NCI-H510A treated with DMSO at 0.1 percent for 48 hours (cell line): Measurements from ENCODE around the gene CTDSPL.
"Not testable (repeated sequence)": the region's sequence is repeated elsewhere in the genome, so short reads cannot be mapped to it uniquely, and the experiment has no call there.

Experiments used
- DNase-seq: peaks from one replicate; lab custom pipeline; 2025; lab: John Stamatoyannopoulos, UW

Gene CTDSPL

GRCh38 chr3:38019658-38020341 is 158.1 kb downstream of the CTDSPL start:
- DNase-seq: no peak

- no peak for DNase-seq
Measured at GRCh38 chr3:38020342-38020726, 158.7 kb downstream of the CTDSPL start.

GRCh38 chr3:38021196-38021595 is 159.5 kb downstream of the CTDSPL start:
- DNase-seq: no peak

- DNase-seq: no peak
Measured at GRCh38 chr3:38022301-38022700, 160.6 kb downstream of the CTDSPL start.

GRCh38 chr3:38022896-38023709 is 161.4 kb downstream of the CTDSPL start:
- DNase-seq: no peak

GRCh38 chr3:38026856-38027255 is 165.2 kb downstream of the CTDSPL start:
- no peak for DNase-seq

- no peak for DNase-seq
Measured at GRCh38 chr3:38027466-38028465, 166.1 kb downstream of the CTDSPL start.

GRCh38 chr3:38028621-38029361 is 167.1 kb downstream of the CTDSPL start:
- no peak for DNase-seq

- no peak for DNase-seq
Measured at GRCh38 chr3:38029400-38030125, 167.9 kb downstream of the CTDSPL start, which contains the start of gene PLCD1. Gene PLCD1, minus strand, starts transcription at chr3:38029642. Its CDS starts 103 bp downstream, at chr3:38029539.

- DNase-seq: no peak
Measured at GRCh38 chr3:38030126-38031021, 168.7 kb downstream of the CTDSPL start.

- no peak for DNase-seq
Measured at GRCh38 chr3:38031022-38031994, 169.6 kb downstream of the CTDSPL start.

GRCh38 chr3:38032328-38032865 is 170.7 kb downstream of the CTDSPL start:
- no peak for DNase-seq

- not testable (repeated sequence) for DNase-seq
Measured at GRCh38 chr3:38033586-38033985, 171.9 kb downstream of the CTDSPL start.
